SJSA1 (cell line): ENCODE data around the gene PGPEP1. TPM values are rescaled to one million over a fixed set of nuclear protein-coding genes. Genes with fewer than 3 reads are reported as not detected.
"Not testable (repeated sequence)": the region's sequence is repeated elsewhere in the genome, so short reads cannot be mapped to it uniquely, and the experiment has no call there.

Experiments
- DNase-seq, 2 experiments: peaks; one replicate each; pipeline ENCODE4 v3.0.0-alpha.2; 2015 to 2020; ENCODE audit warnings: low spot score in 2 of 2, low read depth in 1 of 2
- H3K27ac ChIP-seq: fragments of 250-450 bp; sonication (Bioruptor Pico); 2 replicates; pipeline ENCODE4 v1.5.1; 2020; ENCODE audit warnings: mild to moderate bottlenecking, moderate library complexity
- H3K27me3 ChIP-seq: fragments of 250-450 bp; sonication (Bioruptor Pico); replicated peaks from 2 replicates; pipeline ENCODE4 v1.5.1; 2020; ENCODE audit warnings: mild to moderate bottlenecking, moderate library complexity
- H3K36me3 ChIP-seq: fragments of 250-450 bp; sonication (Bioruptor Pico); 2 replicates; pipeline ENCODE4 v1.5.1; 2020; ENCODE audit warnings: mild to moderate bottlenecking
- H3K4me1 ChIP-seq: fragments of 250-450 bp; sonication (Bioruptor Pico); replicated peaks from 2 replicates; pipeline ENCODE4 v1.6.1; 2021; ENCODE audit warnings: mild to moderate bottlenecking
- H3K4me3 ChIP-seq: fragments of 250-450 bp; sonication (Bioruptor Pico); 2 replicates; pipeline ENCODE4 v1.5.1; 2020; ENCODE audit warnings: mild to moderate bottlenecking
- H3K9me3 ChIP-seq: fragments of 250-450 bp; sonication (Bioruptor Pico); replicated peaks from 2 replicates; pipeline ENCODE4 v1.5.1; 2020; ENCODE audit warnings: mild to moderate bottlenecking
- total RNA-seq: library from RNA; depleted of rRNA; stranded (reverse); fragments of >200 nt; shearing (Covaris generic); gene quantifications from 2 replicates; pipeline ENCODE4 v1.2.3, GENCODE V29; 2014

Gene PGPEP1
- total RNA-seq, 1 experiment from 2014 or later = 5.7 TPM

- peaks cover 22% of the 10 kb centered on the region for H3K4me1 ChIP-seq
Measured at GRCh38 chr19:18373407-18373891, 33.1 kb downstream of the PGPEP1 start.

GRCh38 chr19:18373892-18374629, 33.7 kb downstream of the PGPEP1 start:
- Histone ChIP-seq H3K4me1 (peaks cover 27% of the 10 kb centered on the region), H3K4me3 (no peak overlapping the region)
- DNase-seq = peak; percentile 87 to 99

More at GRCh38 chr19:18373407-18373891, 33.1 kb downstream of the PGPEP1 start:
- Histone ChIP-seq H3K27me3 (no peaks in the 10 kb centered on the region), H3K4me3 (no peak overlapping the region), H3K36me3 (no peaks in the 10 kb centered on the region), H3K27ac (peak overlapping the region; percentile 88), H3K9me3 (no peaks in the 10 kb centered on the region)
- DNase-seq = no peak

GRCh38 chr19:18377026-18377425, 36.6 kb downstream of the PGPEP1 start:
- Histone ChIP-seq H3K9me3 (no peaks in the 10 kb centered on the region), H3K27ac (no peak overlapping the region), H3K36me3 (no peaks in the 10 kb centered on the region), H3K27me3 (no peaks in the 10 kb centered on the region), H3K4me1 (peaks cover 27% of the 10 kb centered on the region), H3K4me3 (no peak overlapping the region)
- DNase-seq = no peak

More at GRCh38 chr19:18373892-18374629, 33.7 kb downstream of the PGPEP1 start:
- no peaks in the 10 kb centered on the region for H3K36me3 ChIP-seq
- H3K27ac ChIP-seq = peak overlapping the region; percentile 88
- no peaks in the 10 kb centered on the region for H3K27me3 ChIP-seq
- H3K9me3 ChIP-seq = no peaks in the 10 kb centered on the region

GRCh38 chr19:18379803-18380747, 39.7 kb downstream of the PGPEP1 start:
- Histone ChIP-seq H3K4me3 (no peak overlapping the region), H3K9me3 (no peaks in the 10 kb centered on the region), H3K36me3 (no peaks in the 10 kb centered on the region), H3K27me3 (no peaks in the 10 kb centered on the region), H3K27ac (no peak overlapping the region), H3K4me1 (peaks cover 10% of the 10 kb centered on the region)
- DNase-seq = no peak

GRCh38 chr19:18380843-18381242, 40.4 kb downstream of the PGPEP1 start:
- H3K4me3 ChIP-seq = no peak overlapping the region
- no peak for DNase-seq
- H3K4me1 ChIP-seq = peaks cover 15% of the 10 kb centered on the region
- H3K36me3 ChIP-seq = no peaks in the 10 kb centered on the region
- no peak overlapping the region for H3K27ac ChIP-seq
- no peaks in the 10 kb centered on the region for H3K27me3 ChIP-seq
- no peaks in the 10 kb centered on the region for H3K9me3 ChIP-seq

- not testable (repeated sequence) for H3K27me3 ChIP-seq, H3K9me3 ChIP-seq, H3K36me3 ChIP-seq, DNase-seq, H3K4me3 ChIP-seq, H3K27ac ChIP-seq
- peaks cover 29% of the 10 kb centered on the region for H3K4me1 ChIP-seq
Measured at GRCh38 chr19:18383622-18384021, 43.2 kb downstream of the PGPEP1 start.

- H3K27ac ChIP-seq = no peak overlapping the region
- H3K27me3 ChIP-seq = no peaks in the 10 kb centered on the region
- no peak overlapping the region for H3K4me3 ChIP-seq
- peaks cover 26% of the 10 kb centered on the region for H3K4me1 ChIP-seq
- H3K36me3 ChIP-seq = peaks cover 7% of the 10 kb centered on the region
- DNase-seq = no peak
- 0 out of 2 replicates have a peak, but pooled peaks cover 5% of the 10 kb centered on the region for H3K9me3 ChIP-seq
Measured at GRCh38 chr19:18384775-18385174, 44.4 kb downstream of the PGPEP1 start.

- Histone ChIP-seq H3K36me3 (peaks cover 7% of the 10 kb centered on the region), H3K27ac (no peak overlapping the region), H3K4me3 (no peak overlapping the region), H3K27me3 (no peaks in the 10 kb centered on the region), H3K4me1 (peaks cover 26% of the 10 kb centered on the region), H3K9me3 (0 out of 2 replicates have a peak, but pooled peaks cover 5% of the 10 kb centered on the region)
- no peak for DNase-seq
Measured at GRCh38 chr19:18385359-18385674, 44.9 kb downstream of the PGPEP1 start.

GRCh38 chr19:18385675-18386542, 45.5 kb downstream of the PGPEP1 start, which contains the start of gene GDF15:
GDF15 (plus strand) TSS chr19:18386158; CDS start chr19:18386190, 32 bp downstream.
- Histone ChIP-seq H3K4me1 (peaks cover 26% of the 10 kb centered on the region), H3K27ac (no peak within 1 kb of the TSS), H3K4me3 (peak within 1 kb of the TSS; percentile 32), H3K9me3 (0 out of 2 replicates have a peak, but pooled peaks cover 5% of the 10 kb centered on the region), H3K27me3 (no peaks in the 10 kb centered on the region), H3K36me3 (peaks cover 7% of the 10 kb centered on the region)
- peak in 1 of 2 experiments; percentile 69 for DNase-seq

- DNase-seq = no peak
- H3K4me3 ChIP-seq = peak overlapping the region; percentile 32
- no peak overlapping the region for H3K27ac ChIP-seq
- H3K9me3 ChIP-seq = 0 out of 2 replicates have a peak, but pooled peaks cover 5% of the 10 kb centered on the region
- no peaks in the 10 kb centered on the region for H3K27me3 ChIP-seq
- H3K36me3 ChIP-seq = peaks cover 7% of the 10 kb centered on the region
- H3K4me1 ChIP-seq = peaks cover 26% of the 10 kb centered on the region
Measured at GRCh38 chr19:18386543-18387271, 46.3 kb downstream of the PGPEP1 start.

- no peak for DNase-seq
Measured at GRCh38 chr19:18388100-18388959, 47.9 kb downstream of the PGPEP1 start.

More at GRCh38 chr19:18388100-18388959, 47.9 kb downstream of the PGPEP1 start:
- H3K4me3 ChIP-seq = no peak overlapping the region
- no peaks in the 10 kb centered on the region for H3K27me3 ChIP-seq
- peaks cover 26% of the 10 kb centered on the region for H3K4me1 ChIP-seq
- H3K36me3 ChIP-seq = peaks cover 7% of the 10 kb centered on the region
- H3K27ac ChIP-seq = no peak overlapping the region
- 0 out of 2 replicates have a peak, but pooled peaks cover 5% of the 10 kb centered on the region for H3K9me3 ChIP-seq
